ENCODE data around the gene ADH1C.
"Not testable (repeated sequence)": the region's sequence is repeated elsewhere in the genome, so short reads cannot be mapped to it uniquely, and the experiment has no call there.

Gene ADH1C

DNA sequence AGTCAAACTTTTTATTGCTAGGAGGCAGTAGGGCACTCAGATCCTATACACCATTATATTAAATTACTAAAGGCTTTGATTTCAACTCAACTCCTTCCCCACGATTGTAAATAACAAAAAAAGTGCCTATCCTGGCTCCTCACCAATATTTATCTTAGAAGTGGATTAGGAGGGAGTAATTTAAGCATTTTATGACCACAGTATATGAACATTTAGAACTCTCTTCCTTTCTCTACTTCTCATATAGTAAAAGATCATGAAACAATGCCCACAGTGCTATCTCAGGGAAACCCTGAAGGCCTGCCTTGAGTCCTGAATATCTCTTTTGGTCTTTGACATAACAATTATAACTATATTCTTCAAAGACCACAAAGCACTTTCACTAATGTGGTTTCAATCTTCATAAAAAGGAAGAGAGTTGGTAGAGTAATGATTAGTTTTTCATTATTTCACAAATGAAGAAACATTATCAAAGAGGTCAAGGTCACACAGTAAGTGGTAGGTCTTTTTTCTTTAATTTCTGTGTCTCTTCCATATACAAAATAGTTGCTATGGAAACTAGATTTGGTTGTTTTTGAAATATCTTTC, 29.1 kb upstream of the ADH1C start:
- H3K27me3 ChIP-seq (ENCODE audit: control insufficient read depth, insufficient read depth, low read length), result no peaks in the 10 kb centered on the region
- H3K9me3 ChIP-seq (ENCODE audit: control insufficient read depth, insufficient read depth, low read length), result no peaks in the 10 kb centered on the region
- no peak overlapping the region for H3K4me3 ChIP-seq (ENCODE audit: low read depth, low read length)
- no peak overlapping the region for H3K27ac ChIP-seq (ENCODE audit: low read depth, low read length)
- H3K36me3 ChIP-seq (ENCODE audit: control insufficient read depth, insufficient read depth, low read length), result no peaks in the 10 kb centered on the region
- H3K9ac ChIP-seq (ENCODE audit: low read depth, low read length), result no peak overlapping the region
- no peaks in the 10 kb centered on the region for H3K4me1 ChIP-seq (ENCODE audit: control insufficient read depth, insufficient read depth, low read length)

- H3K4me1 ChIP-seq (ENCODE audit: control insufficient read depth, insufficient read depth, low read length), result no peaks in the 10 kb centered on the region
- no peak overlapping the region for H3K4me3 ChIP-seq (ENCODE audit: low read depth, low read length)
- H3K9me3 ChIP-seq (ENCODE audit: control insufficient read depth, insufficient read depth, low read length), result peaks cover 2% of the 10 kb centered on the region; the same call in 1 of the 2 replicates
- no peak overlapping the region for H3K9ac ChIP-seq (ENCODE audit: low read depth, low read length)
- H3K36me3 ChIP-seq (ENCODE audit: control insufficient read depth, insufficient read depth, low read length), result no peaks in the 10 kb centered on the region
- H3K27me3 ChIP-seq (ENCODE audit: control insufficient read depth, insufficient read depth, low read length), result no peaks in the 10 kb centered on the region
- H3K27ac ChIP-seq (ENCODE audit: low read depth, low read length), result no peak overlapping the region
These were observed 27.0 kb upstream of the ADH1C start for GRCh38 chr4:99379571-99379970.

DNA sequence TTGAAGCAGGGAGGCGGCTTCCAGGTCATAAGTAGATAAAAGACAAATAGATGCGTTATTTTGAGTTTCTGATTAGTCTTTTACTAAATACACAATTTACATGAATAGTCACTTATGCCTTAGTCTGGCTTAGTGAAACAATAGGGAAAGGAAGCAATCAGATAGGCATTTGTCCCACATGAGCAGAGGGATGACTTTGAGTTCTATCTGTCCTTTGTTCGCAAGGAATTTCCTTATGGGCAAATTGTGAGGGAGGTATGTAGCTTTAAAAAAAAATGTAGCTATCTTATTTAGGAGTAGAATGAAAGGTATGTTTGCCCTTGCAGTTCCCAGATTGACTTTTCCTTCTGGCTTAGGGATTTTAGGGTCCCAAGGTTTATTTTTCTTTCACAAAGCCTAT, 26.3 kb upstream of the ADH1C start:
- Histone ChIP-seq H3K4me3 (ENCODE audit: low read depth, low read length) (no peak overlapping the region), H3K36me3 (ENCODE audit: control insufficient read depth, insufficient read depth, low read length) (no peaks in the 10 kb centered on the region), H3K9me3 (ENCODE audit: control insufficient read depth, insufficient read depth, low read length) (peaks cover 3% of the 10 kb centered on the region; the same call in 1 of the 2 replicates), H3K9ac (ENCODE audit: low read depth, low read length) (no peak overlapping the region), H3K4me1 (ENCODE audit: control insufficient read depth, insufficient read depth, low read length) (no peaks in the 10 kb centered on the region), H3K27ac (ENCODE audit: low read depth, low read length) (no peak overlapping the region), H3K27me3 (ENCODE audit: control insufficient read depth, insufficient read depth, low read length) (no peaks in the 10 kb centered on the region)

DNA sequence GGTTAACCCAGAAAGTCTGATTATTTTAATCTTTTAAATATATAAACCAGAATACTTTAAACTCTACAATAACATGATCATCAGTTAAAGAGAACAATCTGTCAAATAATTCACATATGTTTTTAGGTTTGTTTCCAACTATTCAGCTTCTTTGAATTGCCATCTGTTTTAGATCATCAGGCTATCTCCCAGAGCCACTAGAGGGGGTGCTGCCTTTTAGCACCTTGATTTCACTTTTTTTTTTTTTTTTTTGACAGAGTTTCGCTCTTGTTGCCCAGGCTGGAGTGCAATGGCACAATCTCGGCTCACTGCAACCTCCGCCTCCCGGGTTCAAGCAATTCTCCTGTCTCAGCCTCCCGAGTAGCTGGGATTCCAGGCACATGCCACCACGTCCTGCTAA, 24.8 kb upstream of the ADH1C start:
- H3K4me3 ChIP-seq (ENCODE audit: low read depth, low read length); H3K36me3 ChIP-seq (ENCODE audit: control insufficient read depth, insufficient read depth, low read length); H3K9ac ChIP-seq (ENCODE audit: low read depth, low read length); H3K27me3 ChIP-seq (ENCODE audit: control insufficient read depth, insufficient read depth, low read length); H3K27ac ChIP-seq (ENCODE audit: low read depth, low read length); H3K4me1 ChIP-seq (ENCODE audit: control insufficient read depth, insufficient read depth, low read length): not testable (repeated sequence)
- H3K9me3 ChIP-seq (ENCODE audit: control insufficient read depth, insufficient read depth, low read length), result peaks cover 14% of the 10 kb centered on the region; the same call in 1 of the 2 replicates

DNA sequence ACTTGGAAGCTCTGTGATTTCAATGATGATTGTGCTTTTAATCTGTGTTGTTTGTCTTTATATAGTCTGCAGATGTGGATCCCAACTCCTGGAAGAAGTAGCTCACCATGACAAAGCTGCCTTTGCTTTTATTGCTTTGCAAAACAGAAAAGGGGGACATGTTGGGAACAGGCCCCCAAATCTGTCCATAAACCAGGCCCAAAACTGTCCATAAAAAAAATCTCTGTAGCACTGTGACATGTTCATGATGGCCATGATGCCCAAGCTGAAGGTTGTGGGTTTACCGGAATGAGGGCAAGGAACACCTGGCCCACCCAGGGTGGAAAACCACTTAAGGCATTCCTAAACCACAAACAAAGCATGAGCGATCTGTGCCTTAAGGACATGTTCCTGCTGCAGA, 19.9 kb upstream of the ADH1C start:
- peaks cover 19% of the 10 kb centered on the region; the same call in 1 of the 2 replicates for H3K9me3 ChIP-seq (ENCODE audit: control insufficient read depth, insufficient read depth, low read length)
- not testable (repeated sequence) for H3K4me1 ChIP-seq (ENCODE audit: control insufficient read depth, insufficient read depth, low read length); H3K36me3 ChIP-seq (ENCODE audit: control insufficient read depth, insufficient read depth, low read length); H3K27ac ChIP-seq (ENCODE audit: low read depth, low read length); H3K27me3 ChIP-seq (ENCODE audit: control insufficient read depth, insufficient read depth, low read length); H3K9ac ChIP-seq (ENCODE audit: low read depth, low read length); H3K4me3 ChIP-seq (ENCODE audit: low read depth, low read length)

DNA sequence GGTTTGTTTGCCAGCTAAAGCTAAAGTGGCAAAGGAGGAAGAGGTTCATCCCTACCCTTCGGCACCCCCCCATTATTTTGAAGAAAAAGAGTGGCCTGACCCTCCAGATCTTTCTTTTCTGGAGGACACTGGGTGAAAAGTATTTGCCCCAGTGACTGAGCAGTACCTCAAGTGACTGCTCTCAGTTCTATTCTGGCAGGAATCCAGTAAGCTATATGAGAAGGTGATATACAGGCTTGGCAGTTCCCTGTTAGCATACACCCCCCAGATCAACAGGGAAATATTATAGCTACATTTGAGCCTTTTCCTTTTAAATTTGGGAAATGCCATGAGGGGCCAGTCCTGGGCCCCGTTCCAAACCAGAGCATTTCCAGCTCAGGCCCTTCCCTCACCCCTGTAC, 15.3 kb upstream of the ADH1C start:
- H3K36me3 ChIP-seq (ENCODE audit: control insufficient read depth, insufficient read depth, low read length); H3K27ac ChIP-seq (ENCODE audit: low read depth, low read length); H3K9ac ChIP-seq (ENCODE audit: low read depth, low read length); H3K9me3 ChIP-seq (ENCODE audit: control insufficient read depth, insufficient read depth, low read length); H3K27me3 ChIP-seq (ENCODE audit: control insufficient read depth, insufficient read depth, low read length); H3K4me1 ChIP-seq (ENCODE audit: control insufficient read depth, insufficient read depth, low read length); H3K4me3 ChIP-seq (ENCODE audit: low read depth, low read length): not testable (repeated sequence)

DNA sequence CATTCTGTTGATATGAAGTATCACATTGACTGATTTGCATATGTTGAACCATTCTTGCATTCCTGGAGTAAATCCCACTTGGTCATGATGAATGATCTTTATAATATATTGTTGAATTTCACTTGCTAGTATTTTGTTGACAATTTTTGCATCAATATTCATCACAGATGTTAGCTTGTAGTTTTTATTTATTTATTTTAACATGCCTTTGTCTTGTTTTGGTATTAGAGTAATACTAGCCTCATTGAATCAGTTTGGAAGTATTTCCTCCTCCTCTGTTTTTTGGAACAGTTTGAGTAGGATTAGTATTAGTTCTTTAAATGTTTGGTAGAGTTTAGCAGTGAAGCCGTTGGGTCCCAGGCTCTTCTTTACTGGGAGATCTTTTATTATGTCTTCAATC, 13.9 kb upstream of the ADH1C start:
- Histone ChIP-seq H3K27me3 (ENCODE audit: control insufficient read depth, insufficient read depth, low read length) (no peaks in the 10 kb centered on the region), H3K4me1 (ENCODE audit: control insufficient read depth, insufficient read depth, low read length) (no peaks in the 10 kb centered on the region), H3K9ac (ENCODE audit: low read depth, low read length) (no peak overlapping the region), H3K36me3 (ENCODE audit: control insufficient read depth, insufficient read depth, low read length) (no peaks in the 10 kb centered on the region), H3K9me3 (ENCODE audit: control insufficient read depth, insufficient read depth, low read length) (no peaks in the 10 kb centered on the region), H3K4me3 (ENCODE audit: low read depth, low read length) (no peak overlapping the region), H3K27ac (ENCODE audit: low read depth, low read length) (no peak overlapping the region)

GRCh38 chr4:99362768-99363167, 10.2 kb upstream of the ADH1C start:
- Histone ChIP-seq H3K36me3 (ENCODE audit: control insufficient read depth, insufficient read depth, low read length) (no peaks in the 10 kb centered on the region), H3K9ac (ENCODE audit: low read depth, low read length) (no peak overlapping the region), H3K27me3 (ENCODE audit: control insufficient read depth, insufficient read depth, low read length) (no peaks in the 10 kb centered on the region), H3K4me1 (ENCODE audit: control insufficient read depth, insufficient read depth, low read length) (no peaks in the 10 kb centered on the region), H3K4me3 (ENCODE audit: low read depth, low read length) (no peak overlapping the region), H3K9me3 (ENCODE audit: control insufficient read depth, insufficient read depth, low read length) (peaks cover 9% of the 10 kb centered on the region), H3K27ac (ENCODE audit: low read depth, low read length) (no peak overlapping the region)

GRCh38 chr4:99361899-99362275, 9.3 kb upstream of the ADH1C start:
- H3K27ac ChIP-seq (ENCODE audit: low read depth, low read length), result no peak overlapping the region
- H3K36me3 ChIP-seq (ENCODE audit: control insufficient read depth, insufficient read depth, low read length), result no peaks in the 10 kb centered on the region
- H3K4me3 ChIP-seq (ENCODE audit: low read depth, low read length), result no peak overlapping the region
- H3K27me3 ChIP-seq (ENCODE audit: control insufficient read depth, insufficient read depth, low read length), result no peaks in the 10 kb centered on the region
- H3K9ac ChIP-seq (ENCODE audit: low read depth, low read length), result no peak overlapping the region
- H3K4me1 ChIP-seq (ENCODE audit: control insufficient read depth, insufficient read depth, low read length), result no peaks in the 10 kb centered on the region
- peaks cover 9% of the 10 kb centered on the region for H3K9me3 ChIP-seq (ENCODE audit: control insufficient read depth, insufficient read depth, low read length)

DNA sequence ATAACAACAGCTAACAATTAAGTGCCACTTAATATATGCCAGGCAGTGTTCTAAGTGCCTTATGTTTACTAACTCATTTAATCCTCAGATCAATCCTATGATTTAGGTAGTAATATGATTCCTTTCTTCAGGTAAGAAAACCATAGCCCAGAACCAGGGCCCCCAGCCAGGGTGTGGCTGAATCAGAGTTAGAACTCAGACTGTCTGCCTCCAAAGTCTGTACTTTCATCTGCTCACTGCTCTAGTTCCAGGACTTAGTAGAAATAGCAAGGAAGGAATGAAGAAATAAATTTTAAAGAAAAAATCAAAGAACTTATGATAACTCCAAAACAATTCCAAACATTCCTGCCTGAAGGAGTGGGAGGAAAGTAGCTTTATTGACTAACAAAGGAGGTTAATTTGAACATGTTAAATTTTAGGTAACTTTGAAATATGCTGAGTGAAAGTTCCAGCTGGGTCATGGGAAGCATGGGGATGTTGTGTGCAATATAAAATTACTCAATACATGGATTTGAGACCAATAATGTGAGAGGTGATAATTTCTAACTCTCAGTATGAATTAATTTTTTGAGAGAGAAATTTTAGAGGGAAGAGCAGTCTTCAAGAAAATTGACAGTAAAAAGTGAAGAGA, 8.8 kb upstream of the ADH1C start:
- no peaks in the 10 kb centered on the region for H3K4me1 ChIP-seq (ENCODE audit: control insufficient read depth, insufficient read depth, low read length)
- H3K27ac ChIP-seq (ENCODE audit: low read depth, low read length), result no peak overlapping the region
- H3K9me3 ChIP-seq (ENCODE audit: control insufficient read depth, insufficient read depth, low read length), result peaks cover 9% of the 10 kb centered on the region
- H3K9ac ChIP-seq (ENCODE audit: low read depth, low read length), result no peak overlapping the region
- H3K4me3 ChIP-seq (ENCODE audit: low read depth, low read length), result no peak overlapping the region
- no peaks in the 10 kb centered on the region for H3K36me3 ChIP-seq (ENCODE audit: control insufficient read depth, insufficient read depth, low read length)
- no peaks in the 10 kb centered on the region for H3K27me3 ChIP-seq (ENCODE audit: control insufficient read depth, insufficient read depth, low read length)

DNA sequence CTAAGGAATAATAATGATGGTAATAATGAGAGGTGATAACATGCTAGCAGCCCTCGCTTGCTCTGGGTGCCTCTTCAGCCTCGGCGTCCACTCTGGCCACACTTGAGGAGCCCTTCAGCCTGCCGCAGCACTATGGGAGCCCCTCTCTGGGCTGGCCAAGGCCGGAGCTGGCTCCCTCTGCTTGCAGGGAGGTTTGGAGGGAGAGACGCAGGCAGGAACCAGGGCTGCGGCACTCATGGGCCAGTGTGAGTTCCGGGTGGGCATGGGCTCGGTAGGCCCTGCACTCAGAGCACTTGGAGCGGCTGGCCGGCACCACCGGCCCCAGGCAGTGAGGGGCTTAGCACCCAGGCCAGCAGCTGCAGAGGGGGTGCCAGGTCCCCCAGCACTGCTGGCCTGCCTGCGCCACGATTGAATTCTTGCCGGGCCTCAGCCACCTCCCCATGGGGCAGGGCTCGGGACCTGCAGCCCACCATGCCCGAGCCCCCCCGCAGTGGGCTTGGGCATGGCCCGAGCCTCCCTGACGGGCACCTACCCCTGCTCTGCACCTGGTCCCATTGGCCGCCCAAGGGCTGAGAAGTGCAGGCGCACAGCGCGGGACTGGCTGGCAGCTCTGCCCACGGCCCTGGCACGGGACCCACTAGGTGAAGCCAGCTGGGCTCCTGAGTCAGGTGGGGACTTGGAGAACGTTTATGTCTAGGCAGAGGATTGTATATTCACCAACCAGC, 7.1 kb upstream of the ADH1C start:
- Histone ChIP-seq H3K4me3 (ENCODE audit: low read depth, low read length) (no peak overlapping the region), H3K27ac (ENCODE audit: low read depth, low read length) (no peak overlapping the region), H3K36me3 (ENCODE audit: control insufficient read depth, insufficient read depth, low read length) (no peaks in the 10 kb centered on the region), H3K9ac (ENCODE audit: low read depth, low read length) (no peak overlapping the region), H3K4me1 (ENCODE audit: control insufficient read depth, insufficient read depth, low read length) (no peaks in the 10 kb centered on the region), H3K27me3 (ENCODE audit: control insufficient read depth, insufficient read depth, low read length) (no peaks in the 10 kb centered on the region), H3K9me3 (ENCODE audit: control insufficient read depth, insufficient read depth, low read length) (peaks cover 9% of the 10 kb centered on the region)
